Loucy (cell line): ENCODE results near the gene WDR49.

Source experiments
- H2AFZ ChIP-seq: fragments of 200-600 bp; sonication (generic); 2 replicates; pipeline ENCODE4 v1.6.0; 2016; ENCODE audit warnings: antibody characterized with exemption, mild to moderate bottlenecking, low read length, moderate library complexity
- H3F3A ChIP-seq: fragments of 200-600 bp; 2 replicates; pipeline ENCODE4 v1.6.0; 2016; ENCODE audit warnings: antibody characterized with exemption, low read depth, mild to moderate bottlenecking
- H3K27me3 ChIP-seq: fragments of 200-600 bp; sonication (generic); 2 replicates; pipeline ENCODE4 v1.6.1; 2014; ENCODE audit warnings: low read length, mild to moderate bottlenecking; ENCODE audit not compliant: insufficient read depth, poor library complexity, severe bottlenecking
- H3K36me3 ChIP-seq: fragments of 200-600 bp; sonication (generic); 2 replicates; pipeline ENCODE4 v1.6.1; 2016; ENCODE audit warnings: low read length; ENCODE audit not compliant: insufficient read depth
- H3K4me1 ChIP-seq: fragments of 200-600 bp; sonication (generic); 2 replicates; pipeline ENCODE4 v1.5.1; 2014; ENCODE audit warnings: low read length, mild to moderate bottlenecking; ENCODE audit not compliant: insufficient read depth, poor library complexity, severe bottlenecking
- H3K4me2 ChIP-seq: fragments of 200-600 bp; sonication (generic); 2 replicates; pipeline ENCODE4 v1.6.0; 2014; ENCODE audit warnings: antibody characterized with exemption, low read length, low read depth, mild to moderate bottlenecking; ENCODE audit not compliant: poor library complexity, severe bottlenecking
- H3K4me3 ChIP-seq: fragments of 200-600 bp; sonication (generic); 2 replicates; pipeline ENCODE4 v1.5.1; 2014; ENCODE audit warnings: low read length, mild to moderate bottlenecking, mixed read lengths; ENCODE audit not compliant: poor library complexity, severe bottlenecking
- H3K79me2 ChIP-seq: fragments of 200-600 bp; sonication (generic); 2 replicates; pipeline ENCODE4 v1.6.1; 2014; ENCODE audit warnings: low read length; ENCODE audit not compliant: insufficient read depth
- H3K9ac ChIP-seq: fragments of 200-600 bp; sonication (generic); 2 replicates; pipeline ENCODE4 v1.6.0; 2014; ENCODE audit warnings: mild to moderate bottlenecking, low read depth, low read length, moderate library complexity; ENCODE audit not compliant: poor library complexity, severe bottlenecking
- H3K9me2 ChIP-seq: fragments of 200-600 bp; sonication (generic); replicated peaks from 2 replicates; pipeline ENCODE4 v1.6.1; 2016; ENCODE audit warnings: low read depth, low read length, mixed read lengths
- H3K9me3 ChIP-seq: fragments of 200-600 bp; sonication (generic); 2 replicates; pipeline ENCODE4 v1.6.1; 2014; ENCODE audit warnings: mild to moderate bottlenecking, antibody characterized with exemption, low read length, low read depth; ENCODE audit not compliant: insufficient read depth
- H4K20me1 ChIP-seq: fragments of 200-600 bp; sonication (generic); 2 replicates; pipeline ENCODE4 v1.6.0; 2014; ENCODE audit warnings: antibody characterized with exemption, low read length, mild to moderate bottlenecking; ENCODE audit not compliant: insufficient read depth, poor library complexity, severe bottlenecking
- EZH2phosphoT487 ChIP-seq: fragments of 200-600 bp; IDR thresholded peaks from 2 replicates; pipeline ENCODE4 v1.6.1; 2018; ENCODE audit warnings: antibody characterized with exemption, mild to moderate bottlenecking, moderate library complexity, borderline replicate concordance
- TF ChIP-seq, protein P1 (sequence below): fragments of 200-600 bp; sonication (generic); conservative IDR thresholded peaks from 2 replicates; pipeline ENCODE4 v1.5.1; 2014; ENCODE audit warnings: mild to moderate bottlenecking, antibody characterized with exemption, low read length

Gene WDR49

DNA sequence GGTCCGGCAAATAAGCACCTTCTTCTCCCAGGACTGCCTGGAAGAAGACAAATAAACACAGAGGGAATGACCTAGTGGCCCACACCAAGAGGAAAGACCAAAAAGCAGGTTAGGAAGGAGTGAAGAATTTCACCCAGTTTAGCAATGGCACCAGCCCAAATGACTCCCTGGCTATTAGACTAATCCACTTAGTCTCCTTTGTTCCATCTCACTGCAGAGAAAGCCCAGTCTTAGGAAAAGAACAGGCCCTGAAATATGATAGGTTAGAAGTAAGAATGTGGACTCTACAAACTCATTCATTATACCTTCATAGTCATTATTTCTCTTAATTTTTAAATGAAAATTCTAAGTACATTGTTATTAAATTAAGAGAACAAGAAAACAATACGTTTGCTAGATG, 203.1 kb downstream of the WDR49 start:
- Histone ChIP-seq H3K9me2 (no peaks in the 10 kb centered on the region), H3K9me3 (no peaks in the 10 kb centered on the region), H3K27me3 (no peaks in the 10 kb centered on the region), H2AFZ (no peak overlapping the region), H3K4me1 (no peaks in the 10 kb centered on the region), H3K4me3 (no peak overlapping the region), H4K20me1 (no peaks in the 10 kb centered on the region), H3K9ac (no peak overlapping the region), H3K79me2 (no peaks in the 10 kb centered on the region), H3K36me3 (no peaks in the 10 kb centered on the region), H3F3A (no peaks in the 10 kb centered on the region), H3K4me2 (no peak overlapping the region)
- TF ChIP-seq, protein P1, sequence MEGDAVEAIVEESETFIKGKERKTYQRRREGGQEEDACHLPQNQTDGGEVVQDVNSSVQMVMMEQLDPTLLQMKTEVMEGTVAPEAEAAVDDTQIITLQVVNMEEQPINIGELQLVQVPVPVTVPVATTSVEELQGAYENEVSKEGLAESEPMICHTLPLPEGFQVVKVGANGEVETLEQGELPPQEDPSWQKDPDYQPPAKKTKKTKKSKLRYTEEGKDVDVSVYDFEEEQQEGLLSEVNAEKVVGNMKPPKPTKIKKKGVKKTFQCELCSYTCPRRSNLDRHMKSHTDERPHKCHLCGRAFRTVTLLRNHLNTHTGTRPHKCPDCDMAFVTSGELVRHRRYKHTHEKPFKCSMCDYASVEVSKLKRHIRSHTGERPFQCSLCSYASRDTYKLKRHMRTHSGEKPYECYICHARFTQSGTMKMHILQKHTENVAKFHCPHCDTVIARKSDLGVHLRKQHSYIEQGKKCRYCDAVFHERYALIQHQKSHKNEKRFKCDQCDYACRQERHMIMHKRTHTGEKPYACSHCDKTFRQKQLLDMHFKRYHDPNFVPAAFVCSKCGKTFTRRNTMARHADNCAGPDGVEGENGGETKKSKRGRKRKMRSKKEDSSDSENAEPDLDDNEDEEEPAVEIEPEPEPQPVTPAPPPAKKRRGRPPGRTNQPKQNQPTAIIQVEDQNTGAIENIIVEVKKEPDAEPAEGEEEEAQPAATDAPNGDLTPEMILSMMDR = no peak

DNA sequence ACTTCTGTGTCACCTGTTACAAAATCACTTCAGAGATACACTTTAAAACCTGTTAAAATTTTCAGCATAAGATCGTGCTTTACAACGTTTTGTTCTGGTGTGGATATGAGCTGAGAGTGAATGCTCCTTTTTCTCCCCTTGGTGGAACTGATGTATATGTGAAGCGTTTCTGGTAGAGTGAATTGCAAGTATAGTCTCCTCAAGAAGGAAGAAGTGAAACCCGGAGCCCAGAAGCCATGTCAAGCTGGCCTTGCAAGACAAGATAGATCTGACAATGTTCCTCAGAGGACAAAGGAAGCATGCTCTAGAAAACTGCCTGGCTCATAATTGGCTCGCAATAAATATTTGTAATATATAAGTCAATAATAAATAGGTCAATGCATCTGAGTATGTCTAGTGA, 203.5 kb downstream of the WDR49 start:
- Histone ChIP-seq H3F3A (no peaks in the 10 kb centered on the region), H3K79me2 (no peaks in the 10 kb centered on the region), H3K9me3 (no peaks in the 10 kb centered on the region), H2AFZ (no peak overlapping the region), H3K36me3 (no peaks in the 10 kb centered on the region), H3K9me2 (no peaks in the 10 kb centered on the region), H3K9ac (no peak overlapping the region), H3K4me1 (no peaks in the 10 kb centered on the region), H3K4me2 (no peak overlapping the region), H3K4me3 (no peak overlapping the region), H3K27me3 (no peaks in the 10 kb centered on the region), H4K20me1 (no peaks in the 10 kb centered on the region)
- no peak for TF ChIP-seq EZH2phosphoT487
- TF ChIP-seq, protein P1 = no peak

DNA sequence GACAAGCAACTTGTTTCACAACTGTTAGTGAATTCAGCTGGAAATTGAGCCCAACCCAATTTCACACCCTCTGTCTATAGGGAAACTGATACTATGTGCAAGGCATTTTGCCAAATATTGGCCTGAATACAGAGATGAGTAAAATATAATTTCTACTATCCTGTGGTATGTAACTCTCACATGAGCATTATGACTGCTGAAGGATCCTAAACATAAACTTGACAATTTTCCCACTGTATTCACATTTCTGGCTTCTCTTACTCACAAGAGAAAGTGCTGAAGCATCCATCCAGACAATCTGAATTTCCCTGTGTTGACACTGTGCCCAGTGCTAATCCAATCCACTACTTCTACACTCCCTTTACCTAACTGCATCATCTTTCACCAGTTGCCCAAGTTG, 208.3 kb downstream of the WDR49 start:
- no peaks in the 10 kb centered on the region for H3K27me3 ChIP-seq
- H3K4me3 ChIP-seq = no peak overlapping the region
- no peaks in the 10 kb centered on the region for H3K4me1 ChIP-seq
- no peaks in the 10 kb centered on the region for H3F3A ChIP-seq
- H2AFZ ChIP-seq = no peak overlapping the region
- no peaks in the 10 kb centered on the region for H3K9me3 ChIP-seq
- H3K4me2 ChIP-seq = no peak overlapping the region
- no peaks in the 10 kb centered on the region for H3K79me2 ChIP-seq
- no peak for TF ChIP-seq EZH2phosphoT487
- TF ChIP-seq, protein P1 = no peak
- no peaks in the 10 kb centered on the region for H3K9me2 ChIP-seq
- H3K36me3 ChIP-seq = no peaks in the 10 kb centered on the region
- H3K9ac ChIP-seq = no peak overlapping the region
- no peaks in the 10 kb centered on the region for H4K20me1 ChIP-seq
